HG02970 (cell line): ENCODE measurements around the gene HDDC3.
"Not testable (repeated sequence)": the region's sequence is repeated elsewhere in the genome, so short reads cannot be mapped to it uniquely, and the experiment has no call there.

Source experiments
- ATAC-seq: cut with Tn5 transposase; IDR thresholded peaks from one replicate; pipeline ENCODE4 v1.9.1; 2021; ENCODE audit warnings: mild to moderate bottlenecking, moderate library complexity, moderate number of reproducible peaks; ENCODE audit not compliant: unreplicated experiment, low FRiP score

Gene HDDC3

GRCh38 chr15:90933301-90933700 is 952 bp upstream of the HDDC3 start:
- no peak for ATAC-seq

GRCh38 chr15:90932660-90932991 is 277 bp upstream of the HDDC3 start:
- no peak for ATAC-seq

- ATAC-seq: no peak
These were observed 848 bp downstream of the HDDC3 start for GRCh38 chr15:90931575-90931827.

- ATAC-seq: no peak
These were observed 1.3 kb downstream of the HDDC3 start for GRCh38 chr15:90930861-90931574.

GRCh38 chr15:90929246-90930019 is 2.9 kb downstream of the HDDC3 start:
- ATAC-seq: no peak

- ATAC-seq: not testable (repeated sequence)
These were observed 4.2 kb downstream of the HDDC3 start for GRCh38 chr15:90928106-90928505.

GRCh38 chr15:90926766-90927165 is 5.6 kb downstream of the HDDC3 start:
- not testable (repeated sequence) for ATAC-seq

- ATAC-seq: no peak
These were observed 8.0 kb downstream of the HDDC3 start for GRCh38 chr15:90924375-90924774.

GRCh38 chr15:90922712-90923322 is 9.5 kb downstream of the HDDC3 start:
- ATAC-seq: peak; percentile 57

- no peak for ATAC-seq
These were observed 10.5 kb downstream of the HDDC3 start for GRCh38 chr15:90921887-90922286.

- ATAC-seq: no peak
These were observed 13.5 kb downstream of the HDDC3 start for GRCh38 chr15:90918835-90919234.

GRCh38 chr15:90918034-90918788 is 14.1 kb downstream of the HDDC3 start:
- ATAC-seq: no peak

- ATAC-seq: no peak
These were observed 14.8 kb downstream of the HDDC3 start for GRCh38 chr15:90917569-90917968.

GRCh38 chr15:90916461-90916860 is 15.9 kb downstream of the HDDC3 start:
- ATAC-seq: no peak

GRCh38 chr15:90915808-90916440 is 16.4 kb downstream of the HDDC3 start:
- ATAC-seq: no peak

GRCh38 chr15:90915216-90915807 is 17.0 kb downstream of the HDDC3 start:
- ATAC-seq: no peak

GRCh38 chr15:90914305-90915080 is 17.9 kb downstream of the HDDC3 start:
- ATAC-seq: no peak

GRCh38 chr15:90913398-90913944 is 18.9 kb downstream of the HDDC3 start:
- no peak for ATAC-seq

GRCh38 chr15:90912770-90913075 is 19.6 kb downstream of the HDDC3 start:
- no peak for ATAC-seq
